GM18907 (cell line): ENCODE results near the gene BANK1.

Experiments
- ATAC-seq: cut with Tn5 transposase; IDR thresholded peaks from one replicate; pipeline ENCODE4 v1.9.1; 2021; ENCODE audit warnings: mild to moderate bottlenecking, moderate library complexity; ENCODE audit not compliant: unreplicated experiment

BANK1 gene, protein sequence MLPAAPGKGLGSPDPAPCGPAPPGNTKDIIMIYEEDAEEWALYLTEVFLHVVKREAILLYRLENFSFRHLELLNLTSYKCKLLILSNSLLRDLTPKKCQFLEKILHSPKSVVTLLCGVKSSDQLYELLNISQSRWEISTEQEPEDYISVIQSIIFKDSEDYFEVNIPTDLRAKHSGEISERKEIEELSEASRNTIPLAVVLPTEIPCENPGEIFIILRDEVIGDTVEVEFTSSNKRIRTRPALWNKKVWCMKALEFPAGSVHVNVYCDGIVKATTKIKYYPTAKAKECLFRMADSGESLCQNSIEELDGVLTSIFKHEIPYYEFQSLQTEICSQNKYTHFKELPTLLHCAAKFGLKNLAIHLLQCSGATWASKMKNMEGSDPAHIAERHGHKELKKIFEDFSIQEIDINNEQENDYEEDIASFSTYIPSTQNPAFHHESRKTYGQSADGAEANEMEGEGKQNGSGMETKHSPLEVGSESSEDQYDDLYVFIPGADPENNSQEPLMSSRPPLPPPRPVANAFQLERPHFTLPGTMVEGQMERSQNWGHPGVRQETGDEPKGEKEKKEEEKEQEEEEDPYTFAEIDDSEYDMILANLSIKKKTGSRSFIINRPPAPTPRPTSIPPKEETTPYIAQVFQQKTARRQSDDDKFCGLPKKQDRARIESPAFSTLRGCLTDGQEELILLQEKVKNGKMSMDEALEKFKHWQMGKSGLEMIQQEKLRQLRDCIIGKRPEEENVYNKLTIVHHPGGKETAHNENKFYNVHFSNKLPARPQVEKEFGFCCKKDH

DNA sequence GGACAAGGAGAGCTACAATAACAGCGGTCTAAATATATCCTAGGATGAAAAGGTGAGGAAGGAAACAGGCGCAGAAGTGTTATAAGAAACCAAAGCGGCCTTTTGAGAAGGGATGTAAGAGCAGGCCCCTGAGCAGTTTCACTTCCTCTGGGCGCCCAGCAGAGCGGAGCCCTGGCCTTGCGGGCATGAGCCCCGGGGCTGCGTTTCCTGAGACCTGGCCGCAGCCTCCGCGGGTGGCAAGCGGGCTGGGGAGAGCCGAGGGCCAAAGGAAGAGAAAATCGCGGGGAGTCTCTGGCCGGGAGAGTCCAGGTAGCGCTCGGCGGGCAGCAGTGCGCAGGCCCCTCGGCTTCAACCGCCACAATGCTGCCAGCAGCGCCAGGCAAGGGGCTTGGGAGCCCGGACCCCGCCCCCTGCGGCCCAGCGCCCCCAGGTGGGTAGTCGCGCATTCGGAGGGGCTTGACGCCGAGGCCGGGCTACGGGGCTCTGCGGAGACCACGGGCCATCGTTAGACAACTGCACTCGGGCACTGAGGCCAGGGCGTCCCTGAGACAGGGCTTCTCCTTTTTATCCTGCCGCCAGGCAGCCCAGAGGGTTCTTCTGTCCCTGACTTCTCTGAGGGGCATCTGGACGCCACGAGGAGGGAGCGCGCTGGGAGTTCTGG lies at the start of gene BANK1:
Gene BANK1 (plus strand): TSS at position 210 of the 661 bp plus-strand sequence. CDS start 151 bp downstream, at position 361.
- peak; percentile 100 for ATAC-seq

GRCh38 chr4:101753721-101754120 lies 36.8 kb upstream of the BANK1 start:
- ATAC-seq: no peak

GRCh38 chr4:101756181-101756580 lies 34.3 kb upstream of the BANK1 start:
- no peak for ATAC-seq

GRCh38 chr4:101761405-101761804 lies 29.1 kb upstream of the BANK1 start:
- no peak for ATAC-seq

DNA sequence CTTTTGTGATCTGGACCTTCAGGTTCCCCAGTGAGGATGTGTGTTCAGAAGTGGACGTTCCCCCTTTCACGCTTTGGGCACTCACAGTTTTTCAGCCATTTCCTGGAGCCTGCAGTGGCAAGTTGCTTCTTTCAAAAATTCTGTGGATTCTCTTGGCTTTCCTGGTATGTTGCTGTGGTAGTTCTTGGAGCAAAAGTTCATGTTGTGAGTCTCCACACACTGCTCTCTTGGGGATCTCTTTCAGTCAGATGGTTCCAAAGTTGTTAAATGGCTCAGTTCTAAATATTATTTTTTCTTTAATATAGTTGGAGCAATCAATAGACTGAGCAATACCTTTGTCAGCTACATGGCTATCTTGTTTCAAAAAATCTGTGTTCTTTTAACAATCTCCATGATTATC lies 28.5 kb upstream of the BANK1 start:
- ATAC-seq: no peak

GRCh38 chr4:101762534-101762933 lies 28.0 kb upstream of the BANK1 start:
- no peak for ATAC-seq

- ATAC-seq: no peak
These were observed 27.0 kb upstream of the BANK1 start for GRCh38 chr4:101763576-101763975.

- no peak for ATAC-seq
These were observed 15.7 kb upstream of the BANK1 start for GRCh38 chr4:101774807-101775206.

- peak; percentile 59 for ATAC-seq
These were observed 13.1 kb upstream of the BANK1 start for GRCh38 chr4:101777431-101777830.

DNA sequence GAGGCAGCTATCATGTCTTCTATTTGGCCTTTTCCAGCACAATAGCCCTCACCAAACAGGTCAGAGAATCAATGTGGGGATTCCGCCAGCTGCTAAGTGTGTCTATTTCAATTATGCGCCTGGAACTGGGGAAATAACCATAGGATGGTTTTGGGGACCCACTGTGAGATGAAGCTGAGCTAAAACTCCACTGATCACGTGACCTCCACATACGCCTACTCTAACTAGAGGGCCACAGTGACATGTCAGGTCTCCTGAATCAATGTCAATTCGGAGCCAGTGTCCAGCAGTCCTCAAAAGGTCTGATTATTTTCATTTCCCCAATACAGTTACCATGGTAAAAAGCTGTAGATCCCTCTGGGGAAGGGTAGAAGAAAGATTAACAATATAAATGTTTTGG lies 10.2 kb upstream of the BANK1 start:
- no peak for ATAC-seq

DNA sequence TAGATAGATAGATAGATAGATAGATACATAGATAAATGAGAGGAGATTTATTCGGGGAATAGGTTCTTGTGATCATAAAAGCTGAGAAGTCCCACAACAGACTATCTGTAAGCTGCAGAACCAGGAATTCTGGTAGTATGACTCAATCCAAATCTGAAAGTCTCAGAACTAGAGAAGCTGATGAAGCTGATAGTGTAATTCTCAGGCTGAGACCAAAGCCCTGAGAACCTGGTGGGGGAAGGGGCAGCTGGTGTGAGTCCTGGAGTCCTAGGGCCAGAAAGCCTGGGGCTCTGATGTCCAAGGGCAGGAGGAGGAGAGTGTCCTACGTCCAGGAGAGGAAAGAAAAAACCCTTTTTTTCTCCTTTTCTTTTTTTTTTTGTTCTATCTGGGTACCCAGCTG lies 8.0 kb upstream of the BANK1 start:
- ATAC-seq: no peak

GRCh38 chr4:101784957-101785356 lies 5.6 kb upstream of the BANK1 start:
- no peak for ATAC-seq

DNA sequence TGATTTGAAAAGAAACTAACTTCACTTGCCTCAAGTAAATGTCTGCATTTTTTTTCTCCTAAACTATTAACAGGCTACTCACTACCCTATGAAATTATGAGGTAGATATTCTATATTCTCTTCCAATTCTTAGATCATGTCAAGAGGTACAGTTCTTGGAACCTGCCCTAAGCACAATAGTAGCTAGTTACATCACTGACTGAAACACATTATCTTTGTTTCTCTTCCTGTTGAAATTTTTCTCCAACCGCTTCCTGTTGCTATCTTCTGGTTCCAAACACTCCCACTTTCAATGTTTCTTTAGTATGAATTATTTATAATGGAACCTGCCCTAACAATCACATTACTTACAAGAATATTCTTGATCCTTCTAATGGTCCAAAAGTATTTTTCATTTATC lies 5.0 kb upstream of the BANK1 start:
- no peak for ATAC-seq

DNA sequence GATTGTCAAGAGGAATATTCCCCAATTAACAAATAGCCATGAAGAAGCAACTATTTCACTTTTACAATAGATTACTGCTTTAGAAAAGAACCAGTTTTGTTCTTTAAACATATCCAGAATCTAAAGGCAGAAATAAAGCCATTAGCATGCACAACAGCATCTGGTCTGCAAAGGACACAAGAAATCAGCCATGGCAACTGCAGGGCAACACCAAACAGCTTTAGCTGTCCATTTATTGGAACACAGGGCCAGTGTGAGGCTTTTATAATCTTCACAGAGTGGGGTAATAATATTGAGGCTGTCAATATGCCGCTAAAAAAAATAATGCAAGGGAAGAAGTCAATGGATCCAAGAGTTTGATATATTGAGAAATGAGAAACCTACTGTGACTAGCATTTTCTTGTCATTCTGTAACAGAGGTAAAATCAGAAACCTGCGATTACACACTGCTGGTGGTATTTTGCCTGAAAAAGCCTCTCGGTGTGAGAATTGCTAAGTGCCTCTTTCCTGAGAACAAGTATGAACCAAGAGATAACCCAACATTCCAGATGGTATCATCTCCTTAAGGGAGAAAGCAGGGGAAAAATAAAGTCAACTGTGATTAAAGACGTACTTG lies 2.7 kb upstream of the BANK1 start:
- no peak for ATAC-seq

- ATAC-seq: peak; percentile 10
These were observed 640 bp downstream of the BANK1 start for GRCh38 chr4:101791182-101791558.

- no peak for ATAC-seq
These were observed 1.6 kb downstream of the BANK1 start for GRCh38 chr4:101792056-101792590.

DNA sequence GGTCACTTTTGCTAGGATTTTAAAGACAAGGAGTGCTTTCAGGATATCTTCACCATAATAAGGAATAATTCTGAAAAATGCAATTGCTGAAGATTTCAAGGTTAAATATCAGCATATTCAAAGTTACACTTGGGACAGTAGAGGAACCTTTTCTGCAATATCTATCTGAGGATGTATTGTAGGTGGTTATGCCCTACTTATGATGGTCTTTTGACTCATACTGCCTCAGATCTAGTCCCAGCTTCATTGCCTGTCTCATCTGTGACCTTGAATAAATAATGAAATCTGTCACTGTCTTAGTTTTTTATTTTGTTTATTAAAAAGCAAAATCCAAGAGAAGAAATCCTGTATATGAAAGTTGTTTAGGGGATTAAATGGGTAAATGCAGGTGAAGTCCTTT lies 2.9 kb downstream of the BANK1 start:
- no peak for ATAC-seq

DNA sequence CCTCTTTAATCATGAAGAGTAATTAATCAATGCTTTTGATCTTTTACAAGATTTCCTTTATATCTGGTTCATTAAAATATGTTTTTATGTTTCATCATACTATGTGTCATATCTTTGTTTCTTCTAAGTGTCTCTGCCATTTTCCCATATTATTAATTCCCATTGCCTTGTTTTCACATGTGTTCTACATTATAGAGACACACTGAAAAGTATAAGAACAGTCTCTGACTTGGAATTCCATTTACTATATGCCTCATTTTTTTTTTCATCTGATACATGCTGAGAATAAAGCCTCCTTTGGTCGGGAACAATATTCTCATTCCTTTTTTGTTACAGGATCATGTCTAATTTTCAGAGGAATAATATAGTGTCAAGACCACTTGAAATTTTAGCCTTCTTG lies 4.3 kb downstream of the BANK1 start:
- no peak for ATAC-seq

- ATAC-seq: no peak
These were observed 5.2 kb downstream of the BANK1 start for GRCh38 chr4:101795704-101796103.

DNA sequence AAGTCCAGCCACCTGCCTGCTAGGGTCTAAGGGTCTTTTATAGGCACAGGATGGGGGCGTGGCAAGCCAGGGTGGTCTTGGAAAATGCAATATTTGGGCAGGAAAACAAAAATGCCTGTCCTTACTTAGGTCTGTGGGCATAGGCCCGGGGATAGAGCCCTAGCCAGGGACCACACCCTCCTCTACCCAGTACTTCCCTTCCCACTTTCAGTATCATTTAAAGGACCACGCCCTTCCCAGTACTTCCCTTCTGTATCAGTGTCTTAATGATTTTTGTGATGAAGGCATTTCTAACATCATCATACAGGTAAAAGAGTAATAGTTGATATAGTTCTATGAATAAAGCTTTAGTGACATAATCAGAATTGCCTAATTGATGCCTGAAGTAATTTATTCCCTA lies 11.4 kb downstream of the BANK1 start:
- no peak for ATAC-seq

DNA sequence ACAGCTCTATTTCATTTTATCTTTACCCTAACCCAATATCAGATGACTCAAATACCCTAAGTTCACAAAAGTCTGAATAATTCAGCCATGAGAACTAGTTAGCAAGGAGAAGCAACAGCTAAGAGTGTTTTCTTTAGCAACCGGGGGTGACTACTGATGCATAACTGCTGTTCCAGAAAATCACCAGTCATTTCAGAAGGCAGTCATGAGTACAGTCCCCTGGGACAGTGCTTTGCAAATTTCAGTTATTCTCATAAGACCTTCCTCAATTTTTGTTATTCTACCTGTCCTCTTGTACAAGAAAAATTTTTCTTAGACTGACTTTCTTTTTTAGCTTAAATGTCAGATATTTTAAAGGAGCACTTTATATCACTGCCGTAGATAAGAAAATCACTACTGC lies 16.4 kb downstream of the BANK1 start:
- peak; percentile 99 for ATAC-seq
